ENCODE results near the gene MIA. TPM values are rescaled to one million over a fixed set of nuclear protein-coding genes. Genes with fewer than 3 reads are reported as not detected.

MIA gene
- total RNA-seq, 1 experiment from 2014 or later = not detected

DNA sequence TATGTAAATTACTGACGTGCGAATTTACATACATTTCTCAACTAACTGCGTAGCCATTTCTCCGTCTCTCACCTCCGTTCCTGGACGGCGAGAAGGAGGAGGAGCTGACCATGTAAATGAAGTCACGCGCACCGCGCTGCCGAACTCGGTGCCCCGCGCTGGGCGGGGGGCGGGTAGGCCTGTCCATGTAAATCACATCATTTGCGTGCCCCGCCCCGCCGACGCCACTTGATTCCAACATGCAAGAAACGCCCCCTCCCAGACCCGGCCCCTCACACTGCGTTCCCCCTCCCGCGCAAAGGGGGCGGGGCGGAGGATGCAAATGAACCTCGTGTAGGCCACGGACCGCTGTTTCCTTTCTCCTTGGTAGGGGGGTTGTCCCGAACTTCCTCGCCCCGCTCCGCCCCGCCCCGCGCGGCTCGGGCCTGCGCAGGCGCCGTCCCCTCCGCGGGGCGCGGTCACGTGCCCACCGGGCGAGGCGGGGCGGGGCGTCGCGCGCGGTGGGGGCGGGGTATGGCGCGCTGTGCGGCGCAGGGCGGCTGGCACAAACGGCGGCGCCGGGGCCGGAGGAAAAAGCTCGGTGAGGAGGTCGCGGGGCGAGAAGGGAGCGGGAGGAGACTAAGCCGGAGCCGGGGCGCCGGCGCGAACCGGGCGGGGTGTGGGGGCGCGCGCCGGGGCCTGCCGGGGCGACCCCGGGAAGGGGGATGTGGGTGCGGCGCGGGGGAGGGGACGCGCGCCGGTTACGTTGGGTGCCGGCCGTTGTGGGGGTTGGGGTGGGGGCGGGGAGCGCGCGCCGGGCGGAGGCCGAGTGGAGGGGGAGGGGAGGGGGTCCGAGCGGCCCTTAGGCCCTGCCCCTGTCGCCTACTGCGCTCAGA, 23.6 kb downstream of the MIA start, which contains the start of gene EGLN2:
EGLN2 (plus strand) TSS at position 509 of the 875 bp plus-strand sequence. CDS start 1,382 bp downstream, outside the sequence.
- peak; percentile 100 for DNase-seq (ENCODE audit: low read depth)
- in situ Hi-C loops (cut with HindIII; ENCODE audit: low pct_unique_long_range_greater_than_20kb, low sequenced_read_pairs) = no loop called here

DNA sequence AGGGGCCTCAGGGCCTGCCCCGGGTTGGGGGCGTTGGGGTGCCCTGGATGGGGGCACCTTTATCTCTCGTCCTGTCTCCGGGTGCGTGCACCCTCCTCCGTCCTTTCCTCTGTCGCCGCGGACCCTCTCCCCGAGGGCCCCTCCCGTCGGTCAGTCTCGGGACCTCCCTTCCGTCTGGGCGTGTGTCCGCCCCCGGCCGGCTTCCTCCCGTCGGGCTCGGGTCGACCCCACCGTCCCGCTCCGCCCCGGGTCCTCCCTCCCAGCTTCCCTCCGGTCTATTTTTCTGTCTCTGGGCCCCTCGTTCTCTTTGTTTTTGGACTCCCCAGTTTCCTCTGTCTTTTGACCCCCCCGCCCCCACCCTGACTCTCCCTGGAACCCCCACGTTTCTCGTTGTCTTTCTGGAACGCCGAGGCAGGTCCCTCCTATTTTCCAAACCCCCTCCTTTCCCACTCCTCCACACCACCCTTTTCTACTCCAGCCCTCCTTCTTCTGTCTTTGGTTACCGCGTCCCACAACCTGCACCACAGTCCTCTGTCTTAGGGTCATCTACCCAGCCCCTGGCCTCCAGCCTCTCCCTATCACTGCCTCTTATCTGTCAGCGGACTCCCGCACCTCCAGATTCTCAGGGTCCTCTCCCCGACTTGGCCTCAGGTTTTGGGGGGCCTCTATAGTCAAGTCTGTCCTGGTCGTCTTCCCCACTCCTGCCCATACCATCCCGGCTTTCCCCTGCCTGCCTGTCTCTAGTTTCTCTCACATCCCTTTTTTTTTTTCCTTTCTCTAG, 24.4 kb downstream of the MIA start:
- no peak for DNase-seq (ENCODE audit: low read depth)
- in situ Hi-C loops (cut with HindIII; ENCODE audit: low pct_unique_long_range_greater_than_20kb, low sequenced_read_pairs) = no loop called here

DNA sequence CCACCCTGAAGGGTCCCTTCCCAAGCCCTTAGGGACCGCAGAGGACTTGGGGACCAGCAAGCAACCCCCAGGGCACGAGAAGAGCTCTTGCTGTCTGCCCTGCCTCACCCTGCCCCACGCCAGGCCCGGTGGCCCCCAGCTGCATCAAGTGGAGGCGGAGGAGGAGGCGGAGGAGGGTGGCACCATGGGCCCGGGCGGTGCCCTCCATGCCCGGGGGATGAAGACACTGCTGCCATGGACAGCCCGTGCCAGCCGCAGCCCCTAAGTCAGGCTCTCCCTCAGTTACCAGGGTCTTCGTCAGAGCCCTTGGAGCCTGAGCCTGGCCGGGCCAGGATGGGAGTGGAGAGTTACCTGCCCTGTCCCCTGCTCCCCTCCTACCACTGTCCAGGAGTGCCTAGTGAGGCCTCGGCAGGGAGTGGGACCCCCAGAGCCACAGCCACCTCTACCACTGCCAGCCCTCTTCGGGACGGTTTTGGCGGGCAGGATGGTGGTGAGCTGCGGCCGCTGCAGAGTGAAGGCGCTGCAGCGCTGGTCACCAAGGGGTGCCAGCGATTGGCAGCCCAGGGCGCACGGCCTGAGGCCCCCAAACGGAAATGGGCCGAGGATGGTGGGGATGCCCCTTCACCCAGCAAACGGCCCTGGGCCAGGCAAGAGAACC, 25.1 kb downstream of the MIA start:
- in situ Hi-C loops (cut with HindIII; ENCODE audit: low pct_unique_long_range_greater_than_20kb, low sequenced_read_pairs) = no loop called here
- DNase-seq (ENCODE audit: low read depth) = no peak

DNA sequence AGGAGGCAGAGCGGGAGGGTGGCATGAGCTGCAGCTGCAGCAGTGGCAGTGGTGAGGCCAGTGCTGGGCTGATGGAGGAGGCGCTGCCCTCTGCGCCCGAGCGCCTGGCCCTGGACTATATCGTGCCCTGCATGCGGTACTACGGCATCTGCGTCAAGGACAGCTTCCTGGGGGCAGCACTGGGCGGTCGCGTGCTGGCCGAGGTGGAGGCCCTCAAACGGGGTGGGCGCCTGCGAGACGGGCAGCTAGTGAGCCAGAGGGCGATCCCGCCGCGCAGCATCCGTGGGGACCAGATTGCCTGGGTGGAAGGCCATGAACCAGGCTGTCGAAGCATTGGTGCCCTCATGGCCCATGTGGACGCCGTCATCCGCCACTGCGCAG, 25.7 kb downstream of the MIA start:
- in situ Hi-C loops (cut with HindIII; ENCODE audit: low pct_unique_long_range_greater_than_20kb, low sequenced_read_pairs) = no loop called here
- DNase-seq (ENCODE audit: low read depth) = no peak

DNA sequence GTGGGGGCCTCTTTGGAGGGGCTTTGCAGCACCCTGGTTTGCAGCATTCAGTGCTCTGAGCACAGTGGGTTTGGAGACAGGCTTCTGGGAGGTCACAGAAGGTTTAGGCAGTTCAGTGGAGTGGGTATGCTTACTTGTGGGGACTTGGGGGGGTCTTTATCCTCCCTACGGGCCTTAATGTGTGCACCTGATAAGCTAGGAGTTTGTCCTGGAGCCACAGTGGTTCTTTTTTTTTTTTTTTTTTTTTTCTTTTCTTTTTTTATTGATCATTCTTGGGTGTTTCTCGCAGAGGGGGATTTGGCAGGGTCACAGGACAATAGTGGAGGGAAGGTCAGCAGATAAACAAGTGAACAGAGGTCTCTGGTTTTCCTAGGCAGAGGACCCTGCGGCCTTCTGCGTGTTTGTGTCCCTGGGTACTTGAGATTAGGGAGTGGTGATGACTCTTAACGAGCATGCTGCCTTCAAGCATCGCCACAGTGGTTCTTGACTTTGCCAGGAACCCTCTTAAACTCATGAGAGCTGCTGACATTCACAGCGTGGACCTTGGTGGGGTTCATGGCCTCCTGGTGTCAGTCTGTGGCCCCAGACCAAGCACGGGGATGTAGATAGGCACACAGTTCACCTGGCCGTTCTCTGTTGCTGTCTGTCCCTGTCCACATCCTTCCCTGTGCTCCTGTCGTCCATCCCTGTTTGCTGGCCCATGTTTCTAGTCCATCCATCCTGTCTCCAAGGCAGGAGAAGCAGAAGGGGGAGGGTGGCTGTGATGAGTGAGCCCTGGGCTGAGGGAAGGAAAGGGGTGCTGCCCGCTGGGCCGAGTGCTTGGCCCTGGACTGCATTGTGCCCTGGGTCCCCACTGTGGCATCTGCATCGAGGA, 26.3 kb downstream of the MIA start:
- in situ Hi-C loops (cut with HindIII; ENCODE audit: low pct_unique_long_range_greater_than_20kb, low sequenced_read_pairs) = no loop called here
- DNase-seq (ENCODE audit: low read depth) = no peak

DNA sequence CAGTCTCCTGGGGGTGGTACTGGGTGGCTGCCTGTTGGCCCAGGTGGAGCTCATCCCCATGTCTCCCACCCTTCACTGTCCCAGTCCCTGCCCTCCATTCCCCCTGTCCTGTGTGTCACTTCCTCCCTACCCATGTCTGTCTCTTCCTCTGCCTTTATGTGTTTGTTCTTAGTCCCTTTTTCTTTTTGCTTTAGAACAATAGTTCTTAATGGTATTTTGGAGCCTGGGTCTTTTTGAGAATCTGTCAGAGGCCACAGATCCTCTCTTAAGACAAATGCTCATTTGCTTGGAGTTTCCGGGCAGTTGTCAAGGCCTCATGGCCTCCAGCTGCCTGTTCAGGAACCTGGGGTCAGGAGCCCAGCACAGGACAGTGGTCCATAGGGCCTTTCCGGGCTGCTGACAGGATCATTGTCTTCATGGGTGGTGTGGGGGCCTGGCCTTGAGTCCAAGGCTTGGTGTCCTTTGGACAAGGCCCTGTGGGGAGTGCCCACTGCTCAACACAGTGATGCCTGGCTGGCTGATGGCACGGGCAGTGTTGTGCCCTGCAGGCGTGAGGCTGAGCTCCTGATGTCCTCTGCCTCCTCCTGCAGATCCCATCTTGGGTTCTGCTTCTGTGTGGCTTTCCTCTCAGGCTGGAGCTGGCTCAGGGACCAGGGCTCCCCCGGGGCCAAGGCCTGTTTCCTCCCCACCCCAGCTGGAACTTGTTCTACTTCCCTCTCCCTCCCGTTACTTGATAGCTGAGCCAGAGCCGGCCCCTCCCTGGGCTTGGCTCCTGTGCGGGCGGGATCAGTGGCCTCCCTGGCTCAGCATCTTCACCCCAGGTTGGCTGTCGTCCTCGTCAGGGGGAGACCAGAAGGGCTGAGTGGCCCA, 27.2 kb downstream of the MIA start:
- in situ Hi-C loops (cut with HindIII; ENCODE audit: low pct_unique_long_range_greater_than_20kb, low sequenced_read_pairs) = no loop called here
- DNase-seq (ENCODE audit: low read depth) = no peak

DNA sequence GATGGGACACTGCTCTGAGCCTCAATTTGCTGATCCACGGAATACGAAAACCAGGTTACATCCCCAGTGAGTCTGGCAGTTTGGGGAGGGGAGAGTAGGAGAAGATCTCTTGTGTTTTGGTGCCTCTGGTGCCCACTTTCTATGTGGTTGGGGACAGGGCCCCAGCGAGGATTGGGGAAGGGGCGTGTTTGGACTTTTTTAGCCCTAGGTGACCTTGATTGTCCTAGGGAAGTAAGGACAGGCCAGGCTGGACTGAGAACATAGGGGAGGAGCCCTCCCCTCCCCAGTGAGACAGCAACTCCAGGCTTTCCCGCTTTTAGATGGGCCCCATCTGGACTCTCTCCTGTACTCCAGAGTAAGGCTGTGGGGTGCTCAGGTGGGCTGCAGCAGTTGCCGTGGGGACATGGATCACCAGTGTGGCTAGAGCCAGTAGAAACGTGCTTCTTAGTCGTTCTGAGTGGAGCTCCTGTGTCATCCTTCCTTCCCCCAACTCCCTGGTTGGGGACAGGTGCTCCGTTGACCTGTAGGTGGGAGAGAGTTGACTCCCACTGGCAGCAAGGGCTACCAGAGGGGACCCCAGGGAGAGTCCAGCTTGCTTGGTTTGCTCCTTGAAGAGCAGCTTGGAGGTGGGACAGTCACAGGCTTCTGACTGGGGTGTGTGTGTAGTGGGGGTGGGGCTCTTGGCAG, 28.0 kb downstream of the MIA start:
- DNase-seq (ENCODE audit: low read depth) = no peak
- in situ Hi-C loops (cut with HindIII; ENCODE audit: low pct_unique_long_range_greater_than_20kb, low sequenced_read_pairs) = no loop called here

DNA sequence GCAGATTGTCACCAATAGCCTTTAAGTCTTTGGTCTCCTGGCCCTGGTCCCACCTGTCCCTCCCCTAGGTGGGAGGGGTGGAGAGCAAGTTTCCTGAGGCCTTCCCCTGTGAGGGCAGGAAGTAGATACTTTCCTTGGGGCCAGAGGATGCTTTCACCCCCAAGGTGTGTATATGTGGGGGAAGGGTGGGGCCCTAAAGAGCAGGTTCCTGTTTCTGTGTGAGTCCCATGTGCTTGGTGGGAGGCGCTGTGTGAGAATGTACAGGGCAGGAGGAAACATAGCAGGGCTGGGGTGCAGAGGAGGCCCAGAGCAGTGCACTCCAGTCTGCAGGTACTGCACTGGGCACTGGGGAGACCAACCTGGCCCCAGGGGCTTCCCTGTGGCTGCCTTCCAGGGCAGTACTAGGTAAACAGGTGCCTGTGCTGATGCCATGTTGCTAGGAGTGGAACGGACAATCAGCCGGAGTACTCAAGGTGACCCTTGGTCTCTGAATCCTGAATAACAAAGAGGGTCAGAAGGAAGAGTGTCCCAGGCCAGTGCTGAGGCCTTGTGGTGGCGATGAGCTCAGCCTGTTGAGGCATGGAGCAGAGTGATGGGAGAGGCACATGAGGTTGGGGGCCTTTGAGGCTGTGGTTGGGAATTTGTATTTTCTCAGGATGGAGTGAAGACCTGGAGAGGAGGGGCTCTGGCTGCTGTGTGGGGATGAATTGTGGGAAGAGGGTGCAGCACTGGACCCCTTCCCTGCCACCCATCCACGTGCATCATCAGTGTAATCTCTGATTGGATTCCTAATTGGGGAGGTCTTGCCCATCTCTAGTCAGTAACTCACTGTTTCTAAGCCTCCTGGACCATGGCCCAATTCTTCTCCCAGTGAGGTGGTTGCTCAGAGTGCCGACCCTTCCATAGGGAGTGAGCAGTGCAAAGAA, 28.8 kb downstream of the MIA start:
- in situ Hi-C loops (cut with HindIII; ENCODE audit: low pct_unique_long_range_greater_than_20kb, low sequenced_read_pairs) = no loop called here

DNA sequence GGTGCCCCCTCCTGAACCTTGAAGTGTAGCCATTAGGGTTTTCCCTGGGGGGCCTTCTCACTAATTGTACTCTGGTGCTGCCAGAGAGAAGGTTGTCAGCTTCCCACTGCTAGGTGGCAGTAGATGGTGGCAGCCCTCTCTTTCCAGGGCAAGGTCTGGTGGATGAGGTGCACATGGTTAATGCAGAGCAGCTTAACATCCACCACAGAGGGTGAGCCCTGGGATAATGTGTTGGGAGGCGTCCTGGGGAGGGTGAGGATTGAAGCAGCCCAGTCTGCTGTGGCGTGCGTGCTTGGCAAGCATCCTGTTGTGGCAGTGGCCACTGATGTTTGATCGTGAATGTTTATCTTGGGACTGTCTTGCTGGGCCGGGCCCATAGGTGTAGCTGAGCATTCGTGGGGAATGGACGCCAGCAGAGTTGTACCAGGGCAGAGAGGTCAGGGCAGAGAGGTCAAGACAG, 29.5 kb downstream of the MIA start:
- DNase-seq (ENCODE audit: low read depth) = no peak
- in situ Hi-C loops (cut with HindIII; ENCODE audit: low pct_unique_long_range_greater_than_20kb, low sequenced_read_pairs) = no loop called here

More for the DNA sequence above, 28.8 kb downstream of the MIA start:
- DNase-seq (ENCODE audit: low read depth) = no peak

DNA sequence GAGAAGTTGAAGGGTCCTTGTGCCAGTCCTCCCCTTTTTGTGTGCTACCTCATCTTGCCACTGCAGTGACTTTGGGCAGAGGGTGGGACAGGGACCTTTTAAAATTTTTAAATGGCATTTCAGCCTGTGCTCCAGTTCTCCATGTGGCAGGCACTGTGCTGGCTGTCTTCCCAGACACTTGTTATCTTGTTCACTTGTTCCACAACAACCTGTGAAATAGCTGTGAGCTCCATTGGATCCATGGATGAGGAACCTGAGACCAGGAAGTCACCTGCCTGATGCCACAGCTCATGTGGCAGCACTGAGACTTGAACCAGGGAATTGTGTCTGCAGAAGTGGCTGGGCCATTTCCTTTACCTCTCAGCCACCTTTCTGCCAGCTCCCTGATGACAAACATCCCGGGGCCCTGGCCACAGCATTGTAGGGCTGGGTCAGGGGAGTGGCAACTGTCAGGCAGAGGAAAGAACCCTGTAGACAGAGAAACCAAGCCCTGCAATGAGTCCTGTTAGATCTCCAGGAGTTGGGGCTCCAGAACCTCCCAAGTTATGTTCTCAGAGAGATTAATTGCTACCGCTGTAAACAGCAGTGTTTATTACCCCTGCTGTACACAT, 30.0 kb downstream of the MIA start:
- in situ Hi-C loops (cut with HindIII; ENCODE audit: low pct_unique_long_range_greater_than_20kb, low sequenced_read_pairs) = no loop called here

DNA sequence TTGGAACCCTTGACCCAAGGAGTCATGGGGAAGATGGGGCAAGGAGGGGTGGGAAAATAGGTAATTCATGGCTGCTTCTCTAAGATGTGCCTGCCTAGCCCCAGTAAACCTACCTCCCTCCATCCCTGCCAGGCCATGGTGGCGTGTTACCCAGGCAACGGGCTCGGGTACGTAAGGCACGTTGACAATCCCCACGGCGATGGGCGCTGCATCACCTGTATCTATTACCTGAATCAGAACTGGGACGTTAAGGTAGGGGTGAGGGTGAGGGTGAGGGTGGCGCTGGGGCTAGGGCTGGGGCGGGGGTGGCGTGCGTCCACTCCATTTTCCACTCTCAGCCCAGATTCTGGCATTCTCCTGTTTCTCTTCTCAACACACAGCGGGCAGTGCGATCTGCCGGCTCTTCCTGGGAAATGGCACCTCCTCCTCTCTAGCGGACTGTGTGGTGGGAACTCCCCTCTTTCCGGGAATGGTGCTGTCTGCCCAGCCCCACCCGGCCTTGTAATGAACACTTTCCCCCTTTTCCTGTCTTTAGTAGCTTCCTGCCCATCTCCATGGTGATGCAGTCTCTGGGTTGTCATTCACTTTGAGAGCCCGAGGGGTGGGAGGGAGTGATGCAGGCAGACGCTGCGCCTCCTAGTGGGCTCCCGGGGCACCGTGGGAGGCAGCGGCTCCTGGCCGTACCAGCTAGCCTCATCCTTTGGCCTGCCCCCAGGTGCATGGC, 31.3 kb downstream of the MIA start:
- DNase-seq (ENCODE audit: low read depth) = peak; percentile 67
- in situ Hi-C loops (cut with HindIII; ENCODE audit: low pct_unique_long_range_greater_than_20kb, low sequenced_read_pairs) = no loop called here

More for the DNA sequence above, 30.0 kb downstream of the MIA start:
- no peak for DNase-seq (ENCODE audit: low read depth)

DNA sequence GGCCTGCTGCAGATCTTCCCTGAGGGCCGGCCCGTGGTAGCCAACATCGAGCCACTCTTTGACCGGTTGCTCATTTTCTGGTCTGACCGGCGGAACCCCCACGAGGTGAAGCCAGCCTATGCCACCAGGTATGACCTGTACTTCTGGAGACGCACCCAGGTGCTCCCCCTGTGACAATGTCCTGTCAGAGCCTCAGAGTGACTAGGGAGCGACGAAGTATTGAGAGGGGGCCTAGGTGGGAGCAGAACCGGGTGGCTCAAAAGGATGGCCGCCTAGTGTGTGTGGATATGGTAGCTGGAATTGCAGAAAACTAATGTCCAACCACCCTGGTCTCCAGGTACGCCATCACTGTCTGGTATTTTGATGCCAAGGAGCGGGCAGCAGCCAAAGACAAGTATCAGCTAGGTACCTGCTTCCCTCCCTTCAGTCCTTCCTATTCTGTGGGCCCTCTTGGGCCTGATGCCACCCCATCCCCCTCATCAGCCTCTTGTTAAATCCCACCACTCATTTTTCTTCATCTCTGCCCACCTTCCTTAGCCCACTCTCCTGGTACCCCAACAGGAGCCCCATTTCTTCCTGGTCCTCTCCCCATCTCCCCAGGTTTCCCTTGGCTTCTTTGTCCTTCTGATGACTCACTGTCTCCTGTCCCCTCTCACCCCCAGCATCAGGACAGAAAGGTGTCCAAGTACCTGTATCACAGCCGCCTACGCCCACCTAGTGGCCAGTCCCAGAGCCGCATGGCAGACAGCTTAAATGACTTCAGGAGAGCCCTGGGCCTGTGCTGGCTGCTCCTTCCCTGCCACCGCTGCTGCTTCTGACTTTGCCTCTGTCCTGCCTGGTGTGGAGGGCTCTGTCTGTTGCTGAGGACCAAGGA, 32.1 kb downstream of the MIA start:
- in situ Hi-C loops (cut with HindIII; ENCODE audit: low pct_unique_long_range_greater_than_20kb, low sequenced_read_pairs) = no loop called here
- DNase-seq (ENCODE audit: low read depth) = peak; percentile 52

DNA sequence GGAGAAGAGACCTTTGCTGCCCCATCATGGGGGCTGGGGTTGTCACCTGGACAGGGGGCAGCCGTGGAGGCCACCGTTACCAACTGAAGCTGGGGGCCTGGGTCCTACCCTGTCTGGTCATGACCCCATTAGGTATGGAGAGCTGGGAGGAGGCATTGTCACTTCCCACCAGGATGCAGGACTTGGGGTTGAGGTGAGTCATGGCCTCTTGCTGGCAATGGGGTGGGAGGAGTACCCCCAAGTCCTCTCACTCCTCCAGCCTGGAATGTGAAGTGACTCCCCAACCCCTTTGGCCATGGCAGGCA, 32.7 kb downstream of the MIA start:
- no peak for DNase-seq (ENCODE audit: low read depth)
- in situ Hi-C loops (cut with HindIII; ENCODE audit: low pct_unique_long_range_greater_than_20kb, low sequenced_read_pairs) = no loop called here

DNA sequence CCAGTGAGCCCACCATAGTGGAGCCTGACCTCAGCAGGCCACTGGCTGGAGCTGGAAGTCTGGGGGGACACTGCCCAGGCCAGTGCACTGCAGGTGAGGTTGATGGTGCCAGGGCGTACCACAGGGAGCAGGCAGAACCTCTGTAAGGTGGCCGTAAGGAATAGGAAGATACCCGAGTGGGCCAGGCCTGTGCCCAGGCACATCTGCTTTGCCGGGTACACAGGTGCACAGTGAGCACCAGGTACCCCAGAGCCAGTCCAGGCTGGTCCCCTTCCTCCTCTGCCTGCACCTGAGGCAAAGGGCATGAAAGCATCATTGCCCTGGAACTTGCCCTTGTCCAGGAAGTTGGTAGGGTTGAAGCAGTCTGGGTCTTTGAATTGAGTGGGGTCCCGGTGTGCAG, 33.2 kb downstream of the MIA start:
- in situ Hi-C loops (cut with HindIII; ENCODE audit: low pct_unique_long_range_greater_than_20kb, low sequenced_read_pairs) = no loop called here

More for the DNA sequence above, 33.2 kb downstream of the MIA start:
- DNase-seq (ENCODE audit: low read depth) = no peak

Measured in Caki2 (cell line).